Iris pigment epithelial cell (primary cell): ENCODE results near the gene FAM168A.

Source experiments
- DNase-seq: peaks from one replicate; pipeline ENCODE4 v3.0.0-alpha.2; 2011; ENCODE audit warnings: low read depth

The FAM168A gene

GRCh38 chr11:73388265-73389133 lies 209.4 kb downstream of the FAM168A start:
- peak; percentile 15 for DNase-seq

- DNase-seq = no peak
Observed at GRCh38 chr11:73387594-73388264, 210.2 kb downstream of the FAM168A start.

GRCh38 chr11:73386546-73386945 lies 211.4 kb downstream of the FAM168A start:
- no peak for DNase-seq

DNA sequence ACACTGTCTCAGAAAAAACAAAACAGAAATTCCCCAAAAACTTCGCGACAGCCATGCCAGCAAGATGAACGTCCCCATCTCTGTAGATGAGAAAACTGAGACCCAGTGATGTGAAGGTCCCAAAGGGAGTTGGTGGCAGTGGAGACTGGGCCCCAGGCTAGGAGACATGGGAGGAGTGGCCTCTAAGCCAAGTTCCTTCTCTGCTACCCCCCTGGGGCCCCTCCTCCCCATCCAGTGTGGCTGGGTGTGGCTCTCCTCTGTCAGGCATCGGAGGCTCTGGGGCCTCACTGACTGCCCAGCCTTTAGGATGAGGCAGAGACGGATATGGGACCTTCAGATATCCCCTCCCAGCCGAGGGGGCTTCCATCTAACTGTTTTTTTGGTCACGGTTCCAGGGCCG lies 211.9 kb downstream of the FAM168A start:
- DNase-seq = no peak

DNA sequence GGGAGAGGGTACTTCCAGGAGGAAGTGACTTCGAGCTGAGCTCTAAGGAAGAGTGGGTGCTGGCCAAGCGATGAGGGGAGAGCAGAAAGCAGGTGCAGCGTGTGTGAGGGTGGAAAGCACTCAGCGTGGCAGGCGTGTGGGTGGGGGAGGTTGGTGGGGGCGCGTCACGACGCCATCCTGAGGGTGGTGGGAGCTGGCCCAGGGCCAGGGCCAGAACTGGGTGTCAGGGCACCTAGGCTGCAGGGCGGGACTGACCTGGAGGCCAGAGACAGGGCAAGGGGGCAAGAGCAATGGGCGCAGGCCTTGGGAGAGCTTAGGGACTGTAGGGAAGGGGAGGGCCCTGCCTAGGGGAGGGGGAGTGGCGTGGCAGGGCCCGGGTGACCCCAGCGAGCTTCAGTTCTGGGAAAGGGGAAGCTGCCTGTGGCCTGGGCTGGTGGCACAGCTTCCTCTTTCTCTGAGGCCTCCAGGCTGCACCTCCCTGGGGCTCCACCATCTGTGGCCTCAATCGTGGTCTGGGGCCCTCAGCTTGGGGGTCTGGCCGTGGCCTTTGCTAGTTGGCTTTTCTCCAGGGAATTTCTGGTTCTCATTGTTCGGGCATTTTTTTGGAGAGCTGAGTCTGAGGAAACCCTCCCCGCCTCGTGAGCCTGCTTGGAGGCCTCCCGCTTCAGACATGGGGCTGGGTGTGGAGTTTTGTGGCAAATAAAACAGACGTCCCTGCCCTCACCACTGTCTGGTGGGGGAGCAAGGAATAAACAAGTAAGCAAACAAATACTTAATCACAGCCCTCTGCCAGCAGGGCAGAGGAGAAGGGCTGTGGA lies 212.8 kb downstream of the FAM168A start:
- DNase-seq = peak; percentile 20

- DNase-seq = no peak
Observed at GRCh38 chr11:73384531-73384871, 213.4 kb downstream of the FAM168A start.

DNA sequence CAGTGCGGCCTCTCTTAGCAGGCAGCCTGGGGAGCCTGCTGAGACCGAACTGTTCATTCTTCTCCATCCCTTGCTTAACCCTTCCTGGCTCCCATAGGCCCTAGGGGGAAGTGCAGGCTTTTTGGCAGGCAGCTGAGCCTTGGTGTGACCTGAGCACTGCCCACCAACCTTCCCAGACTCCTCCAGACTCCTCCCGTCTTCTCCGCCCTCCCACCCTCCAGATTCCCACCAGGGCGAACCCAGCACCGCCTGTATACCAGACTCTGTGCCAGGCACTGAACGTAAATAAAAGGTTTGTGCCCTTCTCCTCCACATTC lies 213.8 kb downstream of the FAM168A start:
- DNase-seq = no peak

GRCh38 chr11:73383249-73384124 lies 214.4 kb downstream of the FAM168A start:
- DNase-seq = no peak

DNA sequence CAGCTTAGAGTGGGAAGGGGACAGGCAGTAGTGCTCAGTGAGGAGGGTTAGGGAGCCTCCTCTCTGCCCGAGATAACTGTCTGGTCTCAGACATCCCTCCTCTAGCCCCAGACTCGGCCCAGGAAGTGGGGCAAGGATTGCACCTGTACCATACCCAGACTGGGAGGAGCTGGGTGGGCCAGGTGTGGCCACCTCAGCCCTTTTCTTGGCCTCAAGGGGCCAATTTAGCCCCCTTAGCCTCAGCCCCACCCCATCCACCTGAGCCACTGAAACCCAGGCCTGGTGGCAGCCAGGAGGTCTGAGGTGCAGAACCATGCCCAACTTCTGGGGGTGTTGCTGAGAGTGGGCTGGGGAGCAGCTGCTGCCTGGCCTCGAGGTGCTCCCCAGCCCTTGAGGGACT lies 215.2 kb downstream of the FAM168A start:
- no peak for DNase-seq

GRCh38 chr11:73382183-73382582 lies 215.7 kb downstream of the FAM168A start:
- DNase-seq = no peak

DNA sequence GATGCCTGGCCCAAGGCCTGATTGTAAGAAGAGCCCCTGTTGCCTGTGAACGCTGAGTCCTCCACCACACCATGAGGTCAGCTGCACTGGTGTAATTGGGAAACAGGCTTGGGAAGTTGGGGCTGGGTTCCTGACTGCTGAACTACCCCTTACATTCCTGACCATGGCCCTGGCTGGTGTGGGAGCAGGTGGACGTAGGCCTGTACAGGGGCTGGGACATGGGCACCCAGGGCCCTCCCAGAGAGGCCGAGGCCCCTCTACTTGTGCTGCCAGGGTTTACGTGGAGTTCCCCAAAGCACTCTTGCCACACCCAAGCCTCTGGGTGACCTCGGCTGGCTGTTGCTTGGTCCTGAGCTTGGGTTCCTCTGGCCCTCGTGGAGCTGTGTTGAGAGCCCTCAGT lies 216.3 kb downstream of the FAM168A start:
- peak; percentile 24 for DNase-seq

DNA sequence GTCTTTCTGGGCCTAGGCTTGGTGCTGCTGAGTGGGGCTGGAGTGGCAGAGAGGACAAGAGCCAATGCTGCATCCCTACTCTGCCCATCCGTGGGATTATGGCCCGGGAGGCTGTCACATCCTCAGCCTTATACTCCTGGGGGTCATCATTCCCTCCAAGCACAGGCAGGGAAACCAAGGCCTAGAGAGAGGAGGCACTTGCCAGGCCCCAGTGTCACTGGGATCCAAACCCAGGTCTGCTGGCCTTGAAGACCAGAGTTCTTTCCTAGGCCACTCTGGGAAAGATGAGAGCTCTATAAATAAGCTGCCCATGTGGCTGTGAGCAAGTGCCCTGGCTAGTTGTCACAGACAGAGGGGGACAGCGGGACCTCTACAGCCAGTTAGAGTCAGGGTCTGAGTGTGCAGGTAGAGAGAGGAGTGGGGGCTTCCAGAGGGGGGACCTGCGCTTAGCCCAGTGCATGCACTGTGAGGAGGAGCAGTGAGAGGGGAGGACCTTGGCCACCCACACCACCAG lies 217.0 kb downstream of the FAM168A start:
- no peak for DNase-seq

DNA sequence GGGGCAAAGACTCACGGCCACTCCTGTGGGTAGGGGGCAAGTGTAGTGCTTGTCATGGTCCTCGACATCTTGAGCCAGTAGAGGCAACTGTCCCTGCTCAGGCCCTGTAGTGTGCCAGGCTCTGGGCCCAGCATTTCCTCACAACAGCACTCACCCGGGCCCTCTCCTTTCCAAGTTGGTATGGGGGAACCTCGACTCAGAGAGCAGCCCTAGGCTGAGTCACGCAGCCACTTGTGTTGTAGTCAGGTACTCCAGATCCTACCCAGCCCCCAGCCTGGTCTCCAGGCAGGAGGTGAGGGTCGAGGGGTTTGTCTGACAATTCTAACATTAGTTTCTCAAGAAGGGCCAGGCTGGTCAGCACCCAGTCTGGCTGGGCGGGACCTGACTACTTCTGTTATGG lies 217.6 kb downstream of the FAM168A start:
- no peak for DNase-seq

DNA sequence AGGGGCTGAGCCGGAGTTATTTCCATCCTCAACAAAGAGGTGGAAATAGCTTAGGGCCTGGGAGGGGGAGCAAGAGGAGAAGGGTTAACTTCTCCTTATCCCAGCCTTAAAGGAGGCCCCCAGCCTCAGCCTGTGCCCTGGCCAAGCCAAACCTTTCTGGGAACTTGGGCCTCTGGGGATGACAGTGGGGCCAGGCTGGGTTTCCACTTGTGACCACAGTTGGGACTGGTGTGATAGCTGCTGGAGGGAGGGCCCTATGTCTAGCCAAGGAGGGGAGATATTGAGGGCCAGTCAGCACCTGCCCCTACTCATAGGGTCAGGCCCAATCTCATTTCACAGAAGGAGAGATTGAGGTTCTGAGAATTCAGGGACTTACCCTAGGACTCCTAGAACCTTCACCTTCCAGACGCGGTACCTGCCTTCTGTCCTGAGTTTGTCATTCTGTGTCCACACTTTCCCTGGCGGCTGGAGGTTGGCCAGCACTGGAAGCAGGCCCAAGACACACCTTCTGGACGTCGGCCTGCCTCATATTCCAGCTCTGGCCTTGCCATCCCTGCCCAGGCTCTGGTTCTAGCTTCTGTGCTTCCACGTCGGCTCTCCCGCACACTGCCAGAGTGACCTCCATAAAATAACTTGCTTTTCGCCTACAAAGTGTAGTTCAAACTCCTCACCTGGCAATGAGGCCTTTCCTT lies 218.6 kb downstream of the FAM168A start:
- no peak for DNase-seq

DNA sequence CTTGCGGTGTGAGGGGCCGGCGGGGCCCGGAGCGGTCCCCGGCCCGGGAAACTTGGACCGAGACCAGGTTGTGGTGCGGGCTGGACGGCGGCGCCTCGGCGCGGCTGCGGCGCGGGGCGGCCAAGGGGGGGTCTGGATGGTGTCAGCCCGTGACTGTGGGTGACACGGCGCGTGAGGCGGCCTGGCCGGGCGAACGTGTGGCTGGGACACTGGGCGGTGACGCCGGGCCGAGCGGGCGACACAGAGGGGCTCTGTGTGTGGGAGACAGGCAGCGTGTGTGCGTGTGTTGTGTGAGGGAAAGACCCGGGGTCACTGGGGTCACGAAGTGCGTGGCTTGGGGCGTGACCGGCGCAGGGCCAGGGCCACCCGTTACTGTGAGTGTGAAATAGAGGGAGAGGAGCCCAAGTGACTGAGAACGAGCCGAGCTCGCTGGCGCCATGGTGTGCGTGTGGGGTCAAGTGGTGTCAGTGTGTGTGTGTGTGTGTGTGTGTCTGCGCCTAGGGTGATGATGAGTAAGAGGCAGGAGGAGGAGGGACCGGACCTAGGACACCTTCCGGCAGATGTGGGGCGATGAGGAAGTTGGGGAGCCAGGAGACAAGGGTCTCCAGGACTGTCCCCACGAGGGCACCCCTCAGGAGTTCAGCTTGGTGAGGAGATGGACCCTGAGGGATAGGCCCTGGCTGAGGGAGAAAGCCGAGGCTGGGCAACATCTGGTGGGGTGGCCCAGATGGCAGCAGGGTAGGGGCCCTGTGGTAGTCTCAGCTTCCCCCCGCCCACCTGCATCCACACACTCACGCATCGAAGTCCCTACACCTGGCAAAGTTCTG lies 220.9 kb downstream of the FAM168A start:
- peak; percentile 79 for DNase-seq

DNA sequence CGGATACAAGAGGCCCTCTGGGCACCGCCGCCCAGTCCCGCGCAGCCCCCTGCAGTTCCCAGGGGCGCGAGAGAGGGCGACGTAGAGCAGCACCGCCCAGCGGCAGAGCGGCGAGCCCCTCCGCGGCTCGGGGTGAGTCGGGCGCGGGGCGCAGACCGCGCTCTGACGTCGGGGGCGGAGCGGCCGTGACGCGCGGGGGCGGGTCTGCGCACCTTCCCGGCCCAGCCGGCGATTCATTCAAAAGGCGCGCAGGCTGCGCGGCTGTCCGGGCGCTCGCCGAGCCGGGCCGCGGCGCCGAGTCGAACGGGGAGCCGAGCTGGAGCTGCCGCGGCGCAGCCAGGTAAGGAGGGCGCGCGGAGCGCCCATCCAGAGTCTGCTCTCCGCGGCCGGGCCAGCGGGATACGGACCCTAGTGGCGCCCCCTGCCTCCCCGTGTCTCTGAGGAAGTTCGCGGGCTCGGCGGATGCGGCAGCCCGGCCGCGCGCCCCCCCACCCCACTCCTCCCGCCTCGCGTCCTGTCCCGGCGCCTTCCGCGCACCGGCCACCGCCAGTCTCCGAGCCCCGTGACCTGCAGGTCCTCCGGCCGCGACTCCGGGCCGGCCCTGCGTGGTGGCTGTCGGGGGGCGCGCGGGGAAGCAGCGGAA lies 221.6 kb downstream of the FAM168A start, which contains the start of gene RELT:
Gene RELT (plus strand): TSS at position 240 of the 643 bp plus-strand sequence. CDS start 12,738 bp downstream, outside the sequence.
- DNase-seq = peak; percentile 89

- no peak for DNase-seq
Observed at GRCh38 chr11:73375830-73376159, 222.1 kb downstream of the FAM168A start.

DNA sequence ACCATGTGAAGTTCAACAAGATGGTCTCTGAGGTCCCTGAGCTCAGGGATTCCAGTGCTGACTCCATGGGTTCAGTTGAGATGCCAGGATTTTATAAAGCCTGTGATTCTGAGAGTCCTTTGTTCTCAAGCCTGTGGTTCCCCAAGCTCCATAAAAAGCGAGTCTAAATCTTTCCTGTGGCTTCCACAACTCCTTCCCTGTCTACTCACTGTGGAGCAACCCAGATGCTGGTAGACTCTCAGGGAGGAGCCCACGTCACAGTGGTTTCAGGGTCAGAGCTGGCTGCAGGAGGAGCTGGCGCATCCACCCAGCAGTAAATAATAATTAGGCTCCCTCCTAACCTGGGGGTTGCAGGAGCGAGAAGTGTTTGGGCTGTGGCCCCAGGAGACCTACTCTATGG lies 223.8 kb downstream of the FAM168A start:
- no peak for DNase-seq

DNA sequence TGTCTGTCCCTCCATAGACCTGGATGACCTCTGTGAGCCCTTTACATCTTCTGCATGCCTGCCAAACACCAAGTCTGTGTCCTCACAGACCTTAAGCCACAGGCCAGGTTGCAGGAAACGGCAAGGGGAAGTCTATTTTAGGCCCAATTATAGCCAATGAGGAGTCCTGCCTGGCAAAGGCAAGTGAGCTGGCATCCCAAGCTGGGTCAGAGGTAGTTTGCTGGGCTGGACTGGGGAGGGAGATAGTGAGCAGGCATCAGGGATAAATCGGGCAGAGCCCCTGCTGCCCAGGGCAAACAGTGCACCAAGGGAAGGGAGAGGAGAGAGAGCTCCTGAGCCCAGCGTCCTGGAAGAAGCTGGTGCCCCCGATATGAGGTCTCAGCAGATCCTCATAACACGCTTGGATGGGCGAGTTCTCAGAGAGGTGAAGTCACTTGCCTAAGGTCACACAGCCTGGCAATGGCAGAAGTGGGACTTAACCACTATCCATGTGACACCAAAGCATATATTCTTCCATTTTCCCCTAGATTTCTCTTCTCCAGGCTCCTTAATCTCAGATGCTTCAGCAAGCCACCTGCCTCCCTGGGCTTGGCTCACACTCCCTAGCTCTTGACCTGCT lies 225.4 kb downstream of the FAM168A start:
- peak; percentile 16 for DNase-seq
